K562 (cell line): ENCODE results near the gene RINT1. TPM values are rescaled to one million over a fixed set of nuclear protein-coding genes. Genes with fewer than 3 reads are reported as not detected.

ENCODE experiments used
- ATAC-seq: fragments of 200-7000 bp; cut with Tn5 transposase; 3 replicates; pipeline ENCODE4 v1.9.1; 2020; ENCODE audit warnings: moderate library complexity
- BruUV-seq: library from RNA; stranded (reverse); fragments of 400-500 nt; replicated peaks from 2 replicates; lab custom pipeline; 2021; lab: Mats Ljungman, UMichigan
- CTCF ChIA-PET: fragments of 300-600 bp; formaldehyde crosslinking; extraction: SDS; loops from one replicate; lab custom pipeline; 2021; ENCODE audit warnings: low intra/inter-chr PET ratio; lab: Yijun Ruan, JAX
- POLR2A ChIA-PET: fragments of 300-600, 350-650 bp; sonication (Branson Sonifier 250); formaldehyde crosslinking; extraction: SDS; loops from one replicate; lab custom pipeline; 2021; ENCODE audit warnings: antibody characterized with exemption, inconsistent platforms; lab: Yijun Ruan, JAX
- DNase-seq, 4 experiments: peaks; one replicate each; pipeline versions ENCODE4 v3.0.0 to v3.0.0-alpha.2; 2011 to 2018; ENCODE audit warnings: low spot score in 3 of 4, mixed read lengths in 3 of 4; ENCODE audit errors: extremely low read depth in 1 of 4
- FAIRE-seq: peaks from 2 replicates; lab custom pipeline; 2011; peaks lifted over from hg19 to GRCh38; lab: Jason Lieb, UNC
- H2AFZ ChIP-seq: 2 replicates; pipeline ENCODE4 v1.6.0; 2011; ENCODE audit warnings: low read depth, low read length, control low read depth, inconsistent platforms
- H3K27ac ChIP-seq: fragments of 200-600 bp; 3 replicates; pipeline ENCODE4 v1.8.0; 2011; ENCODE audit warnings: low read depth, mild to moderate bottlenecking, control low read depth, inconsistent platforms, low read length, moderate library complexity, mixed read lengths; ENCODE audit errors: extremely low read depth
- H3K27me3 ChIP-seq, 2 experiments: fragments of 300-600 bp in 1 of 2; 2 replicates in 1 of 2; 3 replicates in 1 of 2; pipeline versions ENCODE4 v1.6.0 to v1.8.0; 2011; ENCODE audit warnings: inconsistent platforms in 2 of 2, low read length in 2 of 2, mild to moderate bottlenecking in 1 of 2, mixed read lengths in 1 of 2, moderate library complexity in 1 of 2; ENCODE audit not compliant: control insufficient read depth in 2 of 2, insufficient read depth in 2 of 2
- H3K36me3 ChIP-seq: fragments of 300-600 bp; 3 replicates; pipeline ENCODE4 v1.8.0; 2011; ENCODE audit warnings: mild to moderate bottlenecking, low read length, inconsistent platforms; ENCODE audit not compliant: control insufficient read depth, insufficient read depth
- H3K4me1 ChIP-seq, 2 experiments: fragments of 200-600 bp in 1 of 2; replicated peaks in 1 of 2; 2 replicates in 1 of 2; 3 replicates in 1 of 2; pipeline versions ENCODE4 v1.5.1 to v1.8.0; 2011; ENCODE audit warnings: inconsistent platforms in 2 of 2, low read length in 2 of 2, mild to moderate bottlenecking in 1 of 2, mixed read lengths in 1 of 2, moderate library complexity in 1 of 2; ENCODE audit not compliant: control insufficient read depth in 2 of 2, insufficient read depth in 2 of 2
- H3K4me2 ChIP-seq: 2 replicates; pipeline ENCODE4 v1.6.1; 2011; ENCODE audit warnings: low read length, control low read depth, inconsistent platforms, mixed read lengths; ENCODE audit not compliant: insufficient read depth
- H3K4me3 ChIP-seq: fragments of 200-600 bp; sonication (generic), shearing (Covaris generic); 2 replicates; pipeline ENCODE4 v1.5.1; 2016; ENCODE audit warnings: control low read depth, inconsistent platforms
- H3K79me2 ChIP-seq: fragments of 200-600 bp; 3 replicates; pipeline ENCODE4 v1.8.0; 2011; ENCODE audit warnings: low read length, inconsistent platforms; ENCODE audit not compliant: control insufficient read depth, insufficient read depth
- H3K9ac ChIP-seq, 2 experiments: 2 replicates each; pipeline versions ENCODE4 v1.6.0 to v1.6.1; 2011; ENCODE audit warnings: low read depth in 2 of 2, low read length in 2 of 2, control low read depth in 1 of 2, inconsistent platforms in 1 of 2, mild to moderate bottlenecking in 1 of 2, mixed read lengths in 1 of 2; ENCODE audit not compliant: insufficient read depth in 1 of 2
- H3K9me1 ChIP-seq: one replicate; pipeline ENCODE4 v1.6.0; 2011; ENCODE audit warnings: inconsistent platforms, mild to moderate bottlenecking, low read length, moderate library complexity; ENCODE audit not compliant: control insufficient read depth, insufficient read depth
- H3K9me3 ChIP-seq: replicated peaks from 2 replicates; pipeline ENCODE4 v1.5.1; 2011; ENCODE audit warnings: low read depth, low read length, inconsistent platforms; ENCODE audit not compliant: control insufficient read depth, insufficient read depth
- H4K20me1 ChIP-seq: replicated peaks from 2 replicates; pipeline ENCODE4 v1.6.1; 2011; ENCODE audit warnings: low read length, inconsistent platforms, mixed read lengths; ENCODE audit not compliant: control insufficient read depth, insufficient read depth
- CTCF ChIP-seq, 3 experiments: IDR thresholded peaks in 2 of 3; conservative IDR thresholded peaks in 1 of 3; 2 replicates each; pipeline ENCODE4 v1.5.1; 2011 to 2012; ENCODE audit warnings: low read length in 3 of 3, mild to moderate bottlenecking in 3 of 3, control low read depth in 2 of 3, improper control_type of control experiment in 1 of 3, inconsistent platforms in 1 of 3, low read depth in 1 of 3, mixed read lengths in 1 of 3, moderate library complexity in 1 of 3; ENCODE audit not compliant: insufficient read depth in 2 of 3
- FOXK1 ChIP-seq: sonication (generic); formaldehyde crosslinking; IDR thresholded peaks from 2 replicates; pipeline ENCODE4 v1.8.0; 2022; ENCODE audit warnings: missing genetic modification reagents, mild to moderate bottlenecking, borderline replicate concordance
- LCOR ChIP-seq: sonication (generic); formaldehyde crosslinking; IDR thresholded peaks from 2 replicates; pipeline ENCODE4 v1.8.0; 2022; ENCODE audit warnings: mild to moderate bottlenecking, missing genetic modification reagents
- SRSF9 ChIP-seq: fragments of 200-400 bp; formaldehyde crosslinking; IDR thresholded peaks from 2 replicates; pipeline ENCODE4 v1.6.1; 2017; ENCODE audit warnings: low read depth, low read length, borderline replicate concordance
- YY1 ChIP-seq, 3 experiments: IDR thresholded peaks; 2 replicates each; pipeline ENCODE4 v1.6.1; 2011; ENCODE audit warnings: low read length in 2 of 3, mild to moderate bottlenecking in 2 of 3, moderate library complexity in 2 of 3, borderline replicate concordance in 1 of 3, control low read depth in 1 of 3, low read depth in 1 of 3; ENCODE audit not compliant: insufficient read depth in 3 of 3, insufficient replicate concordance in 2 of 3, control insufficient read depth in 1 of 3, insufficient read length in 1 of 3; ENCODE audit errors: extremely low read depth in 1 of 3
- ZNF311 ChIP-seq: fragments of 250-450 bp; sonication (Bioruptor Pico); IDR thresholded peaks from 2 replicates; pipeline ENCODE4 v1.4.0; 2020; ENCODE audit warnings: mild to moderate bottlenecking, moderate library complexity
- ZNF77 ChIP-seq: fragments of 250-450 bp; sonication (Bioruptor Pico); IDR thresholded peaks from 2 replicates; pipeline ENCODE4 v1.5.0; 2020
- ZNF778 ChIP-seq: fragments of 450-650 bp; formaldehyde crosslinking; IDR thresholded peaks from 2 replicates; pipeline ENCODE4 v1.4.0; 2020; ENCODE audit warnings: mild to moderate bottlenecking, moderate library complexity
- WGBS: fragments of 100-300 bp; shearing (Covaris generic); methylation state at CpG from one replicate; pipeline ENCODE4 v1.1.6; 2016; ENCODE audit warnings: low coverage, mixed read lengths; ENCODE audit not compliant: insufficient coverage; ENCODE audit errors: missing lambda C conversion rate; 5-methylcytosine and 5-hydroxymethylcytosine counted together
- in situ Hi-C: fragments of 300-500 bp; cut with MboI; formaldehyde crosslinking; loops from 4 replicates; pipeline ENCODE4 v1.15.0; 2018; ENCODE audit warnings: inconsistent platforms, mixed read lengths
- intact Hi-C: fragments of 100-400 bp; cut with micrococcal nuclease; formaldehyde crosslinking; loops from 2 replicates; pipeline ENCODE4 v1.14.2; 2022
- polyA plus RNA-seq, 8 experiments: library from polyadenylated mRNA; depleted of rRNA in 4 of 8; stranded (reverse) in 5 of 8; unstranded in 3 of 8; fragments of >200 nt; fragmentation: Nextera tagmentation in 2 of 8; fragmentation: Illumina TruSeq in 1 of 8; extraction: Ambion mirVana in 2 of 8; extraction: Trizol in 1 of 8; gene quantifications; 2 replicates each; pipeline versions ENCODE4 v1.2.1 to v1.2.3, GENCODE V29; 2011 to 2014; ENCODE audit warnings: inconsistent platforms in 1 of 8, missing spikeins in 1 of 8
- total RNA-seq, 7 experiments: library from RNA; depleted of rRNA in 6 of 7; stranded (reverse); fragments of >200 nt in 6 of 7; fragmentation: Illumina TruSeq in 2 of 7; extraction: Trizol in 2 of 7; gene quantifications; 2 replicates each; pipeline versions ENCODE4 v1.2.1 to v1.2.3, GENCODE V29; 2011 to 2021; ENCODE audit warnings: low replicate concordance in 1 of 7

Gene RINT1
- total and polyA plus RNA-seq, 9 of the 15 experiments (the other 6 are each of a cell fraction or from before 2014, with no cell fraction given), result 21.3 to 74.3 (median 27.4) TPM

GRCh38 chr7:105577251-105577650 is 45.2 kb downstream of the RINT1 start:
- peaks cover 0 to 3% of the 10 kb centered on the region in 2 experiments; a peak in 1 of 5 replicates for H3K4me1 ChIP-seq
- no peaks in the 10 kb centered on the region for H4K20me1 ChIP-seq
- no peak for TF ChIP-seq ZNF778 (CRISPR knock-in tag)
- ATAC-seq (no peak; the same call in 2 of the 3 replicates), DNase-seq (no peak), FAIRE-seq (no peak)
- no peaks in the 10 kb centered on the region for H3K36me3 ChIP-seq
- H3K9me3 ChIP-seq, result no peaks in the 10 kb centered on the region
- intact Hi-C loops (no loop called here), in situ Hi-C loops (no loop called here)
- no peak overlapping the region for H3K27ac ChIP-seq
- BruUV-seq, result no TSS peak
- H3K9me1 ChIP-seq, result no peaks in the 10 kb centered on the region
- 0% methylated on average over 1 of the region's 1 CpG for WGBS
- POLR2A ChIA-PET, result interaction anchor here (0.6 kb wide), 1 partner anchor 566 kb away, joined by 4 read pairs; no protein-coding TSS in a partner anchor
- no peaks in the 10 kb centered on the region for H3K79me2 ChIP-seq
- H3K4me3 ChIP-seq, result no peak overlapping the region
- no peak overlapping the region for H2AFZ ChIP-seq
- CTCF ChIA-PET, result interaction anchor here (0.6 kb wide), 1 partner anchor 1339 kb away, joined by 5 read pairs; no protein-coding TSS in a partner anchor
- no peaks in the 10 kb centered on the region for H3K27me3 ChIP-seq
- no peak overlapping the region for H3K9ac ChIP-seq
- H3K4me2 ChIP-seq, result no peak overlapping the region

GRCh38 chr7:105578496-105578895 is 46.5 kb downstream of the RINT1 start:
- no peak overlapping the region for H3K27ac ChIP-seq
- H3K79me2 ChIP-seq, result no peaks in the 10 kb centered on the region
- no peak for TF ChIP-seq ZNF311 (CRISPR knock-in tag)
- no peak for TF ChIP-seq SRSF9
- TF ChIP-seq LCOR (CRISPR knock-in tag), result no peak
- TF ChIP-seq ZNF77 (CRISPR knock-in tag), result no peak
- no peak for TF ChIP-seq FOXK1
- no peak for TF ChIP-seq YY1 (IDR thresholded peaks at IDR 0.05; ENCODE audit: borderline replicate concordance in 1 of 3, control insufficient read depth in 1 of 3, extremely low read depth in 1 of 3, insufficient read depth in 3 of 3, insufficient read length in 1 of 3, insufficient replicate concordance in 2 of 3, low read depth in 1 of 3, low read length in 2 of 3)
- no peak for TF ChIP-seq CTCF (IDR thresholded peaks at IDR 0.05 in 2 of 3, conservative IDR thresholded peaks at IDR 0.05 in 1 of 3; ENCODE audit: insufficient read depth in 2 of 3, low read depth in 1 of 3, low read length in 3 of 3)
- no peaks in the 10 kb centered on the region for H3K27me3 ChIP-seq
- peaks cover 0 to 3% of the 10 kb centered on the region in 2 experiments; a peak in 1 of 5 replicates for H3K4me1 ChIP-seq
- peak; percentile 6 for FAIRE-seq
- no peaks in the 10 kb centered on the region for H4K20me1 ChIP-seq
- no peak overlapping the region for H3K9ac ChIP-seq
- no peaks in the 10 kb centered on the region for H3K36me3 ChIP-seq
- DNase-seq, result no peak
- intact Hi-C loops, result no loop called here
- in situ Hi-C loops, result no loop called here
- ATAC-seq, result no peak; the same call in 2 of the 3 replicates
- H3K9me1 ChIP-seq, result no peaks in the 10 kb centered on the region
- H3K4me3 ChIP-seq, result no peak overlapping the region
- ChIA-PET CTCF (no interaction called here), POLR2A (interaction anchor here (0.6 to 1.6 kb wide), 2 partner anchors 16 kb away, joined by 3 to 5 read pairs; no protein-coding TSS in a partner anchor)
- no peak overlapping the region for H3K4me2 ChIP-seq
- H2AFZ ChIP-seq, result no peak overlapping the region
- no TSS peak for BruUV-seq
- peaks cover 6% of the 10 kb centered on the region; the same call in 1 of the 2 replicates for H3K9me3 ChIP-seq
